Smooth muscle cell (in vitro differentiated cells): ENCODE data around the gene TIAM1. TPM values are rescaled to one million over a fixed set of nuclear protein-coding genes. Genes with fewer than 3 reads are reported as not detected.

Source experiments
- DNase-seq: peaks from one replicate; lab custom pipeline; 2025; ENCODE audit not compliant: unreplicated experiment; lab: John Stamatoyannopoulos, UW
- H2AFZ ChIP-seq: fragments of 200-600 bp; sonication (generic); 2 replicates; pipeline ENCODE4 v1.6.0; 2016; ENCODE audit warnings: antibody characterized with exemption, low read depth, mild to moderate bottlenecking
- H3F3A ChIP-seq: fragments of 200-600 bp; sonication (generic); 2 replicates; pipeline ENCODE4 v1.6.0; 2017; ENCODE audit warnings: antibody characterized with exemption, low read depth
- H3K27ac ChIP-seq: fragments of 200-600 bp; sonication (generic); 2 replicates; pipeline ENCODE4 v1.5.1; 2016; ENCODE audit warnings: low read depth, mild to moderate bottlenecking
- H3K27me3 ChIP-seq: fragments of 200-600 bp; sonication (generic); 2 replicates; pipeline ENCODE4 v1.6.1; 2016; ENCODE audit warnings: low read depth, mild to moderate bottlenecking
- H3K36me3 ChIP-seq: fragments of 200-600 bp; sonication (generic); 2 replicates; pipeline ENCODE4 v1.5.1; 2016; ENCODE audit warnings: low read depth
- H3K4me1 ChIP-seq: fragments of 200-600 bp; sonication (generic); 2 replicates; pipeline ENCODE4 v1.5.1; 2016; ENCODE audit warnings: low read depth
- H3K4me2 ChIP-seq: fragments of 200-600 bp; sonication (generic); 2 replicates; pipeline ENCODE4 v1.6.0; 2016; ENCODE audit warnings: mild to moderate bottlenecking
- H3K4me3 ChIP-seq: fragments of 200-600 bp; sonication (generic); 2 replicates; pipeline ENCODE4 v1.5.1; 2016; ENCODE audit warnings: mild to moderate bottlenecking
- H3K79me2 ChIP-seq: fragments of 200-600 bp; sonication (generic); 2 replicates; pipeline ENCODE4 v1.6.0; 2016; ENCODE audit warnings: low read depth, mild to moderate bottlenecking
- H3K9ac ChIP-seq: fragments of 200-600 bp; sonication (generic); 2 replicates; pipeline ENCODE4 v1.6.0; 2016; ENCODE audit warnings: low read depth
- H3K9me3 ChIP-seq: fragments of 200-600 bp; sonication (generic); replicated peaks from 2 replicates; pipeline ENCODE4 v1.5.1; 2016; ENCODE audit warnings: low read depth
- H4K20me1 ChIP-seq: fragments of 200-600 bp; sonication (generic); 2 replicates; pipeline ENCODE4 v1.6.0; 2016; ENCODE audit warnings: low read depth
- WGBS: methylation state at CpG from one replicate; pipeline ENCODE4 v1.1.7; 2016; ENCODE audit warnings: low lambda C conversion rate; 5-methylcytosine and 5-hydroxymethylcytosine counted together
- polyA plus RNA-seq: library from polyadenylated mRNA; unstranded; fragments of >200 nt; fragmentation: Nextera tagmentation; extraction: Ambion mirVana; gene quantifications from 2 replicates; pipeline ENCODE4 v1.2.1, GENCODE V29; 2016
- total RNA-seq: library from RNA; depleted of rRNA; stranded (reverse); fragments of >200 nt; gene quantifications from 2 replicates; pipeline ENCODE4 v1.2.3, GENCODE V29; 2014
- TF ChIP-seq, protein P1 (sequence below): fragments of 200-600 bp; sonication (generic); IDR thresholded peaks from 2 replicates; pipeline ENCODE4 v1.5.1; 2017; ENCODE audit warnings: borderline replicate concordance, mild to moderate bottlenecking, antibody characterized with exemption; ENCODE audit not compliant: insufficient read depth, poor library complexity, severe bottlenecking

Gene TIAM1
- total and polyA plus RNA-seq, 2 experiments from 2014 or later = 3.2 to 12.9 TPM

DNA sequence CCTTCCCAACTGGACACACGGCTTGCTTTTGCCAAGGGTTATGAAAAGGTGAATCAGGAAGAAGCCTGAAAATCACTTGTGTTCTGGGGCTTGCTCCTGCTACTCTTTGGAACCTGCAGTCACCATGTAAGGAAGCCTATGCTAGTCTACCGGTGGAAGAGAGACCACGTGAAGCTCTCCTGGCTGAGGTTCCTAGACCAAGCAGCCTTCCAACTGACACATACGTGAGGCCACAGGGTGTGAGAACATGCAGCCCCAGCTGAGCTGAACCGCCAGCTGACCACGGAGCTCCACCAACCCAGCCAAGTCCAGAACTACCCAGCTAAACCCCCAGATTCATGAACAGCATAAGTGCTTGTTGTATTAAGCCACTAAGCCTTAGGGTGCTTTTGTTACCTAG, 233.0 kb downstream of the TIAM1 start:
- TF ChIP-seq, protein P1, sequence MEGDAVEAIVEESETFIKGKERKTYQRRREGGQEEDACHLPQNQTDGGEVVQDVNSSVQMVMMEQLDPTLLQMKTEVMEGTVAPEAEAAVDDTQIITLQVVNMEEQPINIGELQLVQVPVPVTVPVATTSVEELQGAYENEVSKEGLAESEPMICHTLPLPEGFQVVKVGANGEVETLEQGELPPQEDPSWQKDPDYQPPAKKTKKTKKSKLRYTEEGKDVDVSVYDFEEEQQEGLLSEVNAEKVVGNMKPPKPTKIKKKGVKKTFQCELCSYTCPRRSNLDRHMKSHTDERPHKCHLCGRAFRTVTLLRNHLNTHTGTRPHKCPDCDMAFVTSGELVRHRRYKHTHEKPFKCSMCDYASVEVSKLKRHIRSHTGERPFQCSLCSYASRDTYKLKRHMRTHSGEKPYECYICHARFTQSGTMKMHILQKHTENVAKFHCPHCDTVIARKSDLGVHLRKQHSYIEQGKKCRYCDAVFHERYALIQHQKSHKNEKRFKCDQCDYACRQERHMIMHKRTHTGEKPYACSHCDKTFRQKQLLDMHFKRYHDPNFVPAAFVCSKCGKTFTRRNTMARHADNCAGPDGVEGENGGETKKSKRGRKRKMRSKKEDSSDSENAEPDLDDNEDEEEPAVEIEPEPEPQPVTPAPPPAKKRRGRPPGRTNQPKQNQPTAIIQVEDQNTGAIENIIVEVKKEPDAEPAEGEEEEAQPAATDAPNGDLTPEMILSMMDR = no peak

DNA sequence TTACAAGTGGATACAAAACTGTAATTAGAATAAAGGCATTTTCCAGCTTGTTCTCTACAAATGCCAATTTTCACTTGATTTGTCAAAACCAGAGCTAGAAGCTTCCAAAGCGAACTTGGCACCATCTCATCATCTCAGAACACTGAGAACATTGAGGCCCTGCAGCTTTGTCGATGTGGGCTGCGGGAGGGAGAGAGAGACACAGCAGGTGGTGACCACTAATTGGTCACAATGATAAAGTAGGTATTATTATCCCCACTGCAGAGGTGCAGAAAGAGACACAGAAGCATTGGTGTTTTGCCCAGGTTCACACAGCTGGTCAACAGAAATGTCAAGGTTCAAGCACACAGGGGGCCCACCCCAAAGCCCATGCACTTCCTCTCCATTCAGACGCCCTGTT, 233.6 kb downstream of the TIAM1 start:
- H3F3A ChIP-seq = peaks cover 6% of the 10 kb centered on the region
- H3K79me2 ChIP-seq = no peaks in the 10 kb centered on the region
- H3K9ac ChIP-seq = no peak overlapping the region
- H3K4me2 ChIP-seq = no peak overlapping the region
- H3K9me3 ChIP-seq = no peaks in the 10 kb centered on the region
- H3K4me1 ChIP-seq = no peaks in the 10 kb centered on the region
- H3K4me3 ChIP-seq = no peak overlapping the region
- no peaks in the 10 kb centered on the region for H4K20me1 ChIP-seq
- WGBS = 91% methylated on average over 4 of the region's 4 CpGs
- TF ChIP-seq, protein P1 = no peak
- DNase-seq = no peak
- H3K36me3 ChIP-seq = no peaks in the 10 kb centered on the region
- H2AFZ ChIP-seq = no peak overlapping the region
- no peak overlapping the region for H3K27ac ChIP-seq
- no peaks in the 10 kb centered on the region for H3K27me3 ChIP-seq

More for the DNA sequence above, 233.0 kb downstream of the TIAM1 start:
- no peak overlapping the region for H3K9ac ChIP-seq
- no peak for DNase-seq
- H3K4me2 ChIP-seq = no peak overlapping the region
- no peaks in the 10 kb centered on the region for H3K27me3 ChIP-seq
- H3K27ac ChIP-seq = no peak overlapping the region
- no peaks in the 10 kb centered on the region for H4K20me1 ChIP-seq
- no peaks in the 10 kb centered on the region for H3K79me2 ChIP-seq
- H3K36me3 ChIP-seq = no peaks in the 10 kb centered on the region
- no peaks in the 10 kb centered on the region for H3K4me1 ChIP-seq
- H3K4me3 ChIP-seq = no peak overlapping the region
- peaks cover 6% of the 10 kb centered on the region for H3F3A ChIP-seq
- no peaks in the 10 kb centered on the region for H3K9me3 ChIP-seq
- H2AFZ ChIP-seq = no peak overlapping the region
- WGBS = 96% methylated on average over 6 of the region's 6 CpGs

DNA sequence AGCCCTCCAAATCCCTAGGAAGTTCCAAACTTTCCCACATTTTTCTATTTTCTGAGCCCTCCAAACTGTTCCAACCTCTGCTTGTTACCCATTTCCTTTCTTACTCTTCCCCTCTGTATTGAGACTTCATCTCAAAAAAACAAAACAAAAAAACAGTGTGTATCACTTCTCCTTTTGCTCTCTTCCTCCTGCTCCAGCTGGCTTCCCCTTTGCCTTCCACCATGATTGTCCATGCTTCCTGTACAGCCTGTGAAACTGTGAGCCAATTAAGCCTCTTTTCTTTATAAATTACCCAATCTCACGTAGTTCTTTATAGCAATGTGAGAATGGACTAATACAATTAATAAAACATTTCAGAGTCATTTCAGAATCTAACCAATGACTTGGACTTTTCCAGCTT, 236.2 kb downstream of the TIAM1 start:
- no peak overlapping the region for H3K4me3 ChIP-seq
- no peaks in the 10 kb centered on the region for H3K27me3 ChIP-seq
- H3F3A ChIP-seq = peaks cover 6% of the 10 kb centered on the region
- DNase-seq = no peak
- H3K9me3 ChIP-seq = no peaks in the 10 kb centered on the region
- WGBS = 88% methylated on average over 1 of the region's 1 CpG
- no peaks in the 10 kb centered on the region for H3K36me3 ChIP-seq
- H3K9ac ChIP-seq = no peak overlapping the region
- H3K4me1 ChIP-seq = no peaks in the 10 kb centered on the region
- no peak overlapping the region for H2AFZ ChIP-seq
- no peaks in the 10 kb centered on the region for H3K79me2 ChIP-seq
- H4K20me1 ChIP-seq = no peaks in the 10 kb centered on the region
- peak overlapping the region; percentile 39 for H3K27ac ChIP-seq
- TF ChIP-seq, protein P1 = no peak
- peak overlapping the region; percentile 20 for H3K4me2 ChIP-seq

DNA sequence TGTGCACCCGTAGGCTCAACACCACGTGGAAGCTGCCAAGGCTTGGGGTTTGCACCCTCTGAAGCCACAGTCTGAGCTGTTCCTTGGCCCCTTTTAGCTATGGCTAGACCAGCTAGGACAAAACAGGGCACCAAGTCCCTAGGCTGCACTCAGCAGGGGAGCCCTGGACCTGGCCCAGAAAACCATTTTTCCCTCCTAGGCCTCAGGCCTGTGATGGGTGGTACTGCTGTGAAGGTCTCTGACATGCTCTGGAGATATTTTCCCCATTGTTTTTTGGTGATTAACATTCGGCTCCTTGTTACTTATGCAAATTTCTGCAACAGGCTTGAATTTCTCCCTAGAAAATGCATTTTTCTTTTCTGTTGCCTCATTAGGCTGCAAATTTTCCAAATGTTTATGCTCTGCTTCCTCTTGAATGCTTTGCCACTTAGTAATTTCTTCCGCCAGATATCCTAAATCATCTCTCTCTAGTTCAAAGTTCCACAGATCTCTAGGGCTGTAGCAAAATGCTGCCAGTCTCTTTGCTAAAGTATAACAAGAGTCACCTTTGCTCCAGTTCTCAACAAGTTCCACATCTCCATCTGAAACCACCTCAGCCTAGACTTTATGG, 236.8 kb downstream of the TIAM1 start:
- Histone ChIP-seq H3F3A (peaks cover 6% of the 10 kb centered on the region), H3K4me2 (peak overlapping the region; percentile 9), H3K9me3 (no peaks in the 10 kb centered on the region), H2AFZ (no peak overlapping the region), H3K4me3 (no peak overlapping the region), H4K20me1 (no peaks in the 10 kb centered on the region), H3K4me1 (no peaks in the 10 kb centered on the region), H3K27me3 (no peaks in the 10 kb centered on the region), H3K79me2 (no peaks in the 10 kb centered on the region), H3K27ac (peak overlapping the region; percentile 39), H3K36me3 (no peaks in the 10 kb centered on the region), H3K9ac (no peak overlapping the region)
- 73% methylated on average over 4 of the region's 4 CpGs for WGBS
- TF ChIP-seq, protein P1 = no peak
- no peak for DNase-seq
